Keratinocyte (primary cell): ENCODE results near the gene KCNH1.

ENCODE experiments used
- EZH2 ChIP-seq: IDR thresholded peaks from one replicate; pipeline ENCODE4 v1.6.1; 2012; ENCODE audit warnings: inconsistent platforms, mild to moderate bottlenecking, low read length, moderate library complexity
- TF ChIP-seq, protein P1 (sequence below), 3 experiments: IDR thresholded peaks in 1 of 3; conservative IDR thresholded peaks in 1 of 3; optimal IDR thresholded peaks in 1 of 3; 2 replicates in 2 of 3; 3 replicates in 1 of 3; pipeline versions ENCODE3 to v1.5.1; 2011; ENCODE audit warnings: low read length in 3 of 3, mild to moderate bottlenecking in 3 of 3, moderate library complexity in 2 of 3, control low read depth in 1 of 3, inconsistent platforms in 1 of 3; ENCODE audit not compliant: insufficient read depth in 2 of 3; ENCODE audit errors: extremely low read depth in 1 of 3

GRCh38 chr1:211153932-211154331 lies 20.0 kb upstream of the KCNH1 start:
- TF ChIP-seq, protein P1, sequence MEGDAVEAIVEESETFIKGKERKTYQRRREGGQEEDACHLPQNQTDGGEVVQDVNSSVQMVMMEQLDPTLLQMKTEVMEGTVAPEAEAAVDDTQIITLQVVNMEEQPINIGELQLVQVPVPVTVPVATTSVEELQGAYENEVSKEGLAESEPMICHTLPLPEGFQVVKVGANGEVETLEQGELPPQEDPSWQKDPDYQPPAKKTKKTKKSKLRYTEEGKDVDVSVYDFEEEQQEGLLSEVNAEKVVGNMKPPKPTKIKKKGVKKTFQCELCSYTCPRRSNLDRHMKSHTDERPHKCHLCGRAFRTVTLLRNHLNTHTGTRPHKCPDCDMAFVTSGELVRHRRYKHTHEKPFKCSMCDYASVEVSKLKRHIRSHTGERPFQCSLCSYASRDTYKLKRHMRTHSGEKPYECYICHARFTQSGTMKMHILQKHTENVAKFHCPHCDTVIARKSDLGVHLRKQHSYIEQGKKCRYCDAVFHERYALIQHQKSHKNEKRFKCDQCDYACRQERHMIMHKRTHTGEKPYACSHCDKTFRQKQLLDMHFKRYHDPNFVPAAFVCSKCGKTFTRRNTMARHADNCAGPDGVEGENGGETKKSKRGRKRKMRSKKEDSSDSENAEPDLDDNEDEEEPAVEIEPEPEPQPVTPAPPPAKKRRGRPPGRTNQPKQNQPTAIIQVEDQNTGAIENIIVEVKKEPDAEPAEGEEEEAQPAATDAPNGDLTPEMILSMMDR (optimal IDR thresholded peaks at IDR 0.05 in 1 of 3, IDR thresholded peaks at IDR 0.05 in 1 of 3, conservative IDR thresholded peaks at IDR 0.05 in 1 of 3; ENCODE audit: extremely low read depth in 1 of 3, insufficient read depth in 2 of 3, low read length in 3 of 3), result no peak
- no peak for TF ChIP-seq EZH2
